Astrocyte (in vitro differentiated cells and primary cell): ENCODE results near the gene TTPAL. TPM values are rescaled to one million over a fixed set of nuclear protein-coding genes. Genes with fewer than 3 reads are reported as not detected.

Source experiments
- DNase-seq: peaks from one replicate; pipeline ENCODE4 v3.0.0-alpha.2; 2010; ENCODE audit warnings: low read depth
- FAIRE-seq: peaks from 2 replicates; lab custom pipeline; 2011; peaks lifted over from hg19 to GRCh38; lab: Jason Lieb, UNC
- H2AFZ ChIP-seq: 2 replicates; pipeline ENCODE4 v1.6.0; 2012; ENCODE audit warnings: low read depth, low read length, inconsistent platforms
- H3K27ac ChIP-seq: 2 replicates; pipeline ENCODE4 v1.5.1; 2011; ENCODE audit warnings: low read depth, low read length, inconsistent platforms
- H3K27me3 ChIP-seq: 2 replicates; pipeline ENCODE4 v1.6.0; 2011; ENCODE audit warnings: low read length, inconsistent platforms; ENCODE audit not compliant: insufficient read depth
- H3K36me3 ChIP-seq: 2 replicates; pipeline ENCODE4 v1.5.1; 2011; ENCODE audit warnings: low read length, inconsistent platforms; ENCODE audit not compliant: insufficient read depth
- H3K4me1 ChIP-seq: 2 replicates; pipeline ENCODE4 v1.5.1; 2011; ENCODE audit warnings: low read length, inconsistent platforms; ENCODE audit not compliant: insufficient read depth
- H3K4me2 ChIP-seq: 2 replicates; pipeline ENCODE4 v1.6.0; 2012; ENCODE audit warnings: low read length, inconsistent platforms
- H3K4me3 ChIP-seq: 2 replicates; pipeline ENCODE4 v1.5.1; 2011; ENCODE audit warnings: low read depth, mild to moderate bottlenecking, low read length, inconsistent platforms; ENCODE audit not compliant: insufficient read depth
- H3K79me2 ChIP-seq: 2 replicates; pipeline ENCODE4 v1.6.0; 2012; ENCODE audit warnings: mild to moderate bottlenecking, low read length, inconsistent platforms; ENCODE audit not compliant: insufficient read depth
- H3K9ac ChIP-seq: 2 replicates; pipeline ENCODE4 v1.6.0; 2012; ENCODE audit warnings: mild to moderate bottlenecking, low read length, inconsistent platforms
- H3K9me3 ChIP-seq: 2 replicates; pipeline ENCODE4 v1.5.1; 2012; ENCODE audit warnings: low read depth, mild to moderate bottlenecking, low read length, inconsistent platforms; ENCODE audit not compliant: insufficient read depth
- H4K20me1 ChIP-seq: 2 replicates; pipeline ENCODE4 v1.6.0; 2012; ENCODE audit warnings: low read length, inconsistent platforms; ENCODE audit not compliant: insufficient read depth
- H3K27ac Mint-ChIP-seq: one replicate; pipeline ENCODE4 v1.8.0; 2021; ENCODE audit warnings: mild to moderate bottlenecking, mixed read lengths; ENCODE audit not compliant: unreplicated experiment
- H3K27me3 Mint-ChIP-seq: one replicate; pipeline ENCODE4 v1.8.0; 2021; ENCODE audit warnings: low read depth, mixed read lengths; ENCODE audit not compliant: unreplicated experiment
- H3K36me3 Mint-ChIP-seq: one replicate; pipeline ENCODE4 v1.8.0; 2021; ENCODE audit warnings: low read depth, mixed read lengths; ENCODE audit not compliant: unreplicated experiment
- H3K4me1 Mint-ChIP-seq: one replicate; pipeline ENCODE4 v1.8.0; 2021; ENCODE audit warnings: low read depth, mixed read lengths; ENCODE audit not compliant: unreplicated experiment
- H3K4me3 Mint-ChIP-seq: one replicate; pipeline ENCODE4 v1.8.0; 2021; ENCODE audit warnings: mild to moderate bottlenecking, moderate library complexity, mixed read lengths; ENCODE audit not compliant: unreplicated experiment
- H3K9me3 Mint-ChIP-seq: one replicate; pipeline ENCODE4 v1.8.0; 2021; ENCODE audit warnings: mild to moderate bottlenecking, mixed read lengths; ENCODE audit not compliant: unreplicated experiment
- EZH2 ChIP-seq: IDR thresholded peaks from 2 replicates; pipeline ENCODE4 v1.6.1; 2012; ENCODE audit warnings: mild to moderate bottlenecking, low read length, inconsistent platforms; ENCODE audit not compliant: insufficient read depth
- total RNA-seq: library from RNA; stranded (reverse); gene quantifications from 2 replicates; pipeline ENCODE4 v1.2.1, GENCODE V29; 2021
- TF ChIP-seq, protein P1 (sequence below): IDR thresholded peaks from 2 replicates; pipeline ENCODE4 v1.5.1; 2011; ENCODE audit warnings: low read depth, mild to moderate bottlenecking, inconsistent platforms, low read length, moderate library complexity; ENCODE audit not compliant: insufficient read depth

Gene TTPAL
- total RNA-seq, 1 donor from 2014 or later = 23.3 TPM

DNA sequence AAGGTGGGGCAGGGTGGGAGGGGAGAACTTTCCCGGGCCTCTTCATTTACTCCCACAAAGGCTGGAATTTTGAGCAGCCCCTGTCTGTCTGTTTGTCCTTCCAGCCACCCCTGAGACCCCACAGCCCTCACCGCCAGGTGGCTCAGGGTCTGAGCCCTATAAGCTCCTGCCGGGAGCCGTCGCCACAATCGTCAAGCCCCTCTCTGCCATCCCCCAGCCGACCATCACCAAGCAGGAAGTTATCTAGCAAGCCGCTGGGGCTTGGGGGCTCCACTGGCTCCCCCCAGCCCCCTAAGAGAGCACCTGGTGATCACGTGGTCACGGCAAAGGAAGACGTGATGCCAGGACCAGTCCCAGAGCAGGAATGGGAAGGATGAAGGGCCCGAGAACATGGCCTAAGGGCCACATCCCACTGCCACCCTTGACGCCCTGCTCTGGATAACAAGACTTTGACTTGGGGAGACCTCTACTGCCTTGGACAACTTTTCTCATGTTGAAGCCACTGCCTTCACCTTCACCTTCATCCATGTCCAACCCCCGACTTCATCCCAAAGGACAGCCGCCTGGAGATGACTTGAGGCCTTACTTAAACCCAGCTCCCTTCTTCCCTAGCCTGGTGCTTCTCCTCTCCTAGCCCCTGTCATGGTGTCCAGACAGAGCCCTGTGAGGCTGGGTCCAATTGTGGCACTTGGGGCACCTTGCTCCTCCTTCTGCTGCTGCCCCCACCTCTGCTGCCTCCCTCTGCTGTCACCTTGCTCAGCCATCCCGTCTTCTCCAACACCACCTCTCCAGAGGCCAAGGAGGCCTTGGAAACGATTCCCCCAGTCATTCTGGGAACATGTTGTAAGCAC is 46.0 kb upstream of the TTPAL start:
- DNase-seq = no peak
- FAIRE-seq = no peak
- Histone ChIP-seq H3K4me2 (no peak overlapping the region), H3K4me1 (no peaks in the 10 kb centered on the region), H3K9ac (no peak overlapping the region), H4K20me1 (no peaks in the 10 kb centered on the region), H3K79me2 (no peaks in the 10 kb centered on the region), H3K4me3 (no peak overlapping the region), H3K27ac (no peak overlapping the region), H3K9me3 (no peaks in the 10 kb centered on the region), H3K36me3 (no peaks in the 10 kb centered on the region), H3K27me3 (peaks cover 15% of the 10 kb centered on the region), H2AFZ (no peak overlapping the region)
- TF ChIP-seq EZH2 = no peak
- TF ChIP-seq, protein P1, sequence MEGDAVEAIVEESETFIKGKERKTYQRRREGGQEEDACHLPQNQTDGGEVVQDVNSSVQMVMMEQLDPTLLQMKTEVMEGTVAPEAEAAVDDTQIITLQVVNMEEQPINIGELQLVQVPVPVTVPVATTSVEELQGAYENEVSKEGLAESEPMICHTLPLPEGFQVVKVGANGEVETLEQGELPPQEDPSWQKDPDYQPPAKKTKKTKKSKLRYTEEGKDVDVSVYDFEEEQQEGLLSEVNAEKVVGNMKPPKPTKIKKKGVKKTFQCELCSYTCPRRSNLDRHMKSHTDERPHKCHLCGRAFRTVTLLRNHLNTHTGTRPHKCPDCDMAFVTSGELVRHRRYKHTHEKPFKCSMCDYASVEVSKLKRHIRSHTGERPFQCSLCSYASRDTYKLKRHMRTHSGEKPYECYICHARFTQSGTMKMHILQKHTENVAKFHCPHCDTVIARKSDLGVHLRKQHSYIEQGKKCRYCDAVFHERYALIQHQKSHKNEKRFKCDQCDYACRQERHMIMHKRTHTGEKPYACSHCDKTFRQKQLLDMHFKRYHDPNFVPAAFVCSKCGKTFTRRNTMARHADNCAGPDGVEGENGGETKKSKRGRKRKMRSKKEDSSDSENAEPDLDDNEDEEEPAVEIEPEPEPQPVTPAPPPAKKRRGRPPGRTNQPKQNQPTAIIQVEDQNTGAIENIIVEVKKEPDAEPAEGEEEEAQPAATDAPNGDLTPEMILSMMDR = no peak
- Mint-ChIP-seq H3K36me3 (no peaks in the 10 kb centered on the region), H3K9me3 (peaks cover 5% of the 10 kb centered on the region), H3K4me3 (no peak overlapping the region), H3K27ac (no peak overlapping the region), H3K27me3 (peaks cover 25% of the 10 kb centered on the region), H3K4me1 (no peaks in the 10 kb centered on the region)

- Histone ChIP-seq H3K4me2 (no peak overlapping the region), H3K9ac (no peak overlapping the region), H3K4me1 (no peaks in the 10 kb centered on the region), H3K27me3 (peaks cover 12% of the 10 kb centered on the region), H3K4me3 (no peak overlapping the region), H3K9me3 (no peaks in the 10 kb centered on the region), H3K27ac (no peak overlapping the region), H3K79me2 (no peaks in the 10 kb centered on the region), H4K20me1 (no peaks in the 10 kb centered on the region), H2AFZ (no peak overlapping the region), H3K36me3 (no peaks in the 10 kb centered on the region)
- Mint-ChIP-seq H3K27me3 (peaks cover 25% of the 10 kb centered on the region), H3K27ac (no peak overlapping the region), H3K4me1 (no peaks in the 10 kb centered on the region), H3K36me3 (no peaks in the 10 kb centered on the region), H3K9me3 (peaks cover 5% of the 10 kb centered on the region), H3K4me3 (no peak overlapping the region)
- TF ChIP-seq EZH2 = no peak
- TF ChIP-seq, protein P1 = no peak
- DNase-seq (no peak), FAIRE-seq (no peak)
Observed at GRCh38 chr20:44430270-44431065, 45.2 kb upstream of the TTPAL start.
